HepG2 (cell line): ENCODE measurements around the gene SRP68. TPM values are rescaled to one million over a fixed set of nuclear protein-coding genes. Genes with fewer than 3 reads are reported as not detected.

Source experiments
- ARNTL ChIP-seq: sonication (generic); formaldehyde crosslinking; IDR thresholded peaks from 2 replicates; pipeline ENCODE4 v1.4.0; 2020; ENCODE audit warnings: mild to moderate bottlenecking, missing genetic modification reagents
- EHMT2 ChIP-seq: fragments of 200-600 bp; sonication (generic); IDR thresholded peaks from 2 replicates; pipeline ENCODE4 v1.7.0; 2017; ENCODE audit warnings: antibody characterized with exemption, low read depth, low read length, borderline replicate concordance
- KIAA2018 ChIP-seq: sonication (generic); formaldehyde crosslinking; IDR thresholded peaks from 2 replicates; pipeline ENCODE4 v1.5.0; 2020; ENCODE audit warnings: mild to moderate bottlenecking, missing genetic modification reagents, borderline replicate concordance
- MAFK ChIP-seq, 2 experiments: IDR thresholded peaks in 1 of 2; conservative IDR thresholded peaks in 1 of 2; 2 replicates each; pipeline ENCODE4 v1.6.1; 2011; ENCODE audit warnings: improper control_type of control experiment in 2 of 2, low read length in 2 of 2
- RBAK ChIP-seq: sonication (generic); formaldehyde crosslinking; IDR thresholded peaks from 2 replicates; pipeline ENCODE4 v1.5.1; 2020; ENCODE audit warnings: mild to moderate bottlenecking, missing genetic modification reagents
- SMC3 ChIP-seq: IDR thresholded peaks from 2 replicates; pipeline ENCODE4 v1.6.1; 2011; ENCODE audit warnings: low read length, improper control_type of control experiment
- TAF1 ChIP-seq: sonication (generic); formaldehyde crosslinking; IDR thresholded peaks from 2 replicates; pipeline ENCODE4 v1.4.0; 2020; ENCODE audit warnings: missing genetic modification reagents
- ZNF101 ChIP-seq: sonication (generic); formaldehyde crosslinking; IDR thresholded peaks from 2 replicates; pipeline ENCODE4 v1.4.0; 2020; ENCODE audit warnings: mild to moderate bottlenecking, low read depth, missing genetic modification reagents, borderline replicate concordance
- ZNF17 ChIP-seq: sonication (generic); formaldehyde crosslinking; IDR thresholded peaks from 2 replicates; pipeline ENCODE4 v1.5.0; 2020; ENCODE audit warnings: mild to moderate bottlenecking, missing genetic modification reagents
- ZNF34 ChIP-seq: sonication (generic); formaldehyde crosslinking; IDR thresholded peaks from 2 replicates; pipeline ENCODE4 v1.4.0; 2020; ENCODE audit warnings: mild to moderate bottlenecking, missing genetic modification reagents, borderline replicate concordance
- ZNF430 ChIP-seq: sonication (generic); formaldehyde crosslinking; IDR thresholded peaks from 2 replicates; pipeline ENCODE4 v1.9.0; 2021; ENCODE audit warnings: mild to moderate bottlenecking, missing genetic modification reagents
- ZNF841 ChIP-seq: sonication (generic); formaldehyde crosslinking; IDR thresholded peaks from 2 replicates; pipeline ENCODE4 v1.8.1; 2023; ENCODE audit warnings: missing genetic modification reagents, borderline replicate concordance
- polyA plus RNA-seq, 8 experiments: library from polyadenylated mRNA; depleted of rRNA in 3 of 8; stranded (reverse) in 7 of 8; unstranded in 1 of 8; fragments of >200 nt; fragmentation: Illumina TruSeq in 4 of 8; extraction: Trizol in 4 of 8; gene quantifications; 2 replicates each; pipeline versions ENCODE4 v1.2.1 to v1.2.3, GENCODE V29; 2011 to 2016; ENCODE audit warnings: low read depth in 4 of 8, missing spikeins in 1 of 8, mixed read lengths in 1 of 8; ENCODE audit not compliant: insufficient read depth in 1 of 8
- total RNA-seq, 5 experiments: library from RNA; depleted of rRNA; stranded (reverse); fragments of >200 nt; fragmentation: Illumina TruSeq; extraction: Trizol; gene quantifications; 2 replicates each; pipeline ENCODE4 v1.2.3, GENCODE V29; 2016; ENCODE audit warnings: low read depth in 1 of 5
- TF ChIP-seq, protein P1 (sequence below): sonication (generic); formaldehyde crosslinking; IDR thresholded peaks from 2 replicates; pipeline ENCODE4 v1.4.0; 2020; ENCODE audit warnings: missing genetic modification reagents
- TF ChIP-seq, protein P2 (sequence below): fragments of 450-650 bp; IDR thresholded peaks from 2 replicates; pipeline ENCODE4 v1.6.1; 2017; ENCODE audit warnings: mild to moderate bottlenecking

The SRP68 gene
- total and polyA plus RNA-seq, 2 of the 13 experiments (the other 11 are each of a cell fraction or from before 2014, with no cell fraction given): 39.8 to 74.3 TPM

- no peak for TF ChIP-seq KIAA2018 (CRISPR knock-in tag)
- TF ChIP-seq TAF1: peak; percentile 79
- 0 out of 2 replicates have a peak, but pooled peaks have one; percentile 72 for TF ChIP-seq EHMT2
- TF ChIP-seq, protein P1, sequence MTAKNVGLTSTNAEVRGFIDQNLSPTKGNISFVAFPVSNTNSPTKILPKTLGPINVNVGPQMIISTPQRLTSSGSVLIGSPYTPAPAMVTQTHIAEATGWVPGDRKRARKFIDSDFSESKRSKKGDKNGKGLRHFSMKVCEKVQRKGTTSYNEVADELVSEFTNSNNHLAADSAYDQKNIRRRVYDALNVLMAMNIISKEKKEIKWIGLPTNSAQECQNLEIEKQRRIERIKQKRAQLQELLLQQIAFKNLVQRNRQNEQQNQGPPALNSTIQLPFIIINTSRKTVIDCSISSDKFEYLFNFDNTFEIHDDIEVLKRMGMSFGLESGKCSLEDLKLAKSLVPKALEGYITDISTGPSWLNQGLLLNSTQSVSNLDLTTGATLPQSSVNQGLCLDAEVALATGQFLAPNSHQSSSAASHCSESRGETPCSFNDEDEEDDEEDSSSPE (CRISPR knock-in tag): peak; percentile 45; the same call in 1 of the 2 replicates
- TF ChIP-seq ZNF841 (CRISPR knock-in tag): no peak
- peak; percentile 91; the same call in 1 of the 2 replicates for TF ChIP-seq ZNF430
- no peak for TF ChIP-seq ZNF17 (CRISPR knock-in tag)
- no peak for TF ChIP-seq MAFK (conservative IDR thresholded peaks at IDR 0.05 in 1 of 2, IDR thresholded peaks at IDR 0.05 in 1 of 2; ENCODE audit: low read length in 2 of 2)
- TF ChIP-seq, protein P2, sequence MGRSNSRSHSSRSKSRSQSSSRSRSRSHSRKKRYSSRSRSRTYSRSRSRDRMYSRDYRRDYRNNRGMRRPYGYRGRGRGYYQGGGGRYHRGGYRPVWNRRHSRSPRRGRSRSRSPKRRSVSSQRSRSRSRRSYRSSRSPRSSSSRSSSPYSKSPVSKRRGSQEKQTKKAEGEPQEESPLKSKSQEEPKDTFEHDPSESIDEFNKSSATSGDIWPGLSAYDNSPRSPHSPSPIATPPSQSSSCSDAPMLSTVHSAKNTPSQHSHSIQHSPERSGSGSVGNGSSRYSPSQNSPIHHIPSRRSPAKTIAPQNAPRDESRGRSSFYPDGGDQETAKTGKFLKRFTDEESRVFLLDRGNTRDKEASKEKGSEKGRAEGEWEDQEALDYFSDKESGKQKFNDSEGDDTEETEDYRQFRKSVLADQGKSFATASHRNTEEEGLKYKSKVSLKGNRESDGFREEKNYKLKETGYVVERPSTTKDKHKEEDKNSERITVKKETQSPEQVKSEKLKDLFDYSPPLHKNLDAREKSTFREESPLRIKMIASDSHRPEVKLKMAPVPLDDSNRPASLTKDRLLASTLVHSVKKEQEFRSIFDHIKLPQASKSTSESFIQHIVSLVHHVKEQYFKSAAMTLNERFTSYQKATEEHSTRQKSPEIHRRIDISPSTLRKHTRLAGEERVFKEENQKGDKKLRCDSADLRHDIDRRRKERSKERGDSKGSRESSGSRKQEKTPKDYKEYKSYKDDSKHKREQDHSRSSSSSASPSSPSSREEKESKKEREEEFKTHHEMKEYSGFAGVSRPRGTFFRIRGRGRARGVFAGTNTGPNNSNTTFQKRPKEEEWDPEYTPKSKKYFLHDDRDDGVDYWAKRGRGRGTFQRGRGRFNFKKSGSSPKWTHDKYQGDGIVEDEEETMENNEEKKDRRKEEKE: no peak
- no peak for TF ChIP-seq SMC3
- peak; percentile 23; the same call in 1 of the 2 replicates for TF ChIP-seq ARNTL (CRISPR knock-in tag)
- TF ChIP-seq RBAK (CRISPR knock-in tag): no peak
- TF ChIP-seq ZNF34: no peak
- TF ChIP-seq ZNF101 (CRISPR knock-in tag): no peak
Observed at GRCh38 chr17:76103274-76104139, 31.2 kb upstream of the SRP68 start, which contains the start of gene EXOC7 (continued).
